ENCODE measurements around the gene PHF21A. TPM values are rescaled to one million over a fixed set of nuclear protein-coding genes. Genes with fewer than 3 reads are reported as not detected.
A peak's percentile ranks its signal among the peaks of the same experiment; 100 is the strongest.

Gene PHF21A
- total and polyA plus RNA-seq, 2 of the 8 experiments (the other 6 are each of a cell fraction or from before 2014, with no cell fraction given): 17.6 to 40.3 TPM

GRCh38 chr11:46134540-46134939 lies 13.3 kb upstream of the PHF21A start (continued):
- no peak for TF ChIP-seq GTF2F1 (IDR thresholded peaks at IDR 0.05; ENCODE audit: borderline replicate concordance, low read depth, low read length)
- TF ChIP-seq POLR2A (IDR thresholded peaks at IDR 0.05; ENCODE audit: control extremely low read depth in 1 of 2, low read depth in 2 of 2, low read length in 2 of 2): no peak
- no peak for TF ChIP-seq SRF (IDR thresholded peaks at IDR 0.05; ENCODE audit: low read depth, low read length)
- TF ChIP-seq, protein P1, sequence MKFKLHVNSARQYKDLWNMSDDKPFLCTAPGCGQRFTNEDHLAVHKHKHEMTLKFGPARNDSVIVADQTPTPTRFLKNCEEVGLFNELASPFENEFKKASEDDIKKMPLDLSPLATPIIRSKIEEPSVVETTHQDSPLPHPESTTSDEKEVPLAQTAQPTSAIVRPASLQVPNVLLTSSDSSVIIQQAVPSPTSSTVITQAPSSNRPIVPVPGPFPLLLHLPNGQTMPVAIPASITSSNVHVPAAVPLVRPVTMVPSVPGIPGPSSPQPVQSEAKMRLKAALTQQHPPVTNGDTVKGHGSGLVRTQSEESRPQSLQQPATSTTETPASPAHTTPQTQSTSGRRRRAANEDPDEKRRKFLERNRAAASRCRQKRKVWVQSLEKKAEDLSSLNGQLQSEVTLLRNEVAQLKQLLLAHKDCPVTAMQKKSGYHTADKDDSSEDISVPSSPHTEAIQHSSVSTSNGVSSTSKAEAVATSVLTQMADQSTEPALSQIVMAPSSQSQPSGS (IDR thresholded peaks at IDR 0.05; ENCODE audit: low read length): no peak
- no peak for TF ChIP-seq KDM5A (IDR thresholded peaks at IDR 0.05; ENCODE audit: low read length)
- TF ChIP-seq SP2 (IDR thresholded peaks at IDR 0.05; ENCODE audit: low read length): no peak
- no peak for TF ChIP-seq RBBP5 (IDR thresholded peaks at IDR 0.05; ENCODE audit: borderline replicate concordance, low read depth, low read length)
- 0 out of 2 replicates have a peak, but pooled peaks have one; percentile 27 for TF ChIP-seq SP1 (IDR thresholded peaks at IDR 0.05; ENCODE audit: low read depth, low read length)
- no peak for TF ChIP-seq NRF1 (IDR thresholded peaks at IDR 0.05; ENCODE audit: low read depth, low read length)
- TF ChIP-seq FOSL1 (IDR thresholded peaks at IDR 0.05; ENCODE audit: insufficient read depth, low read depth, low read length): no peak
